ENCODE data around the gene HTR4.
"Not testable (repeated sequence)": the region's sequence is repeated elsewhere in the genome, so short reads cannot be mapped to it uniquely, and the experiment has no call there.

HTR4 gene

GRCh38 chr5:148468746-148469145 lies 185.6 kb downstream of the HTR4 start:
- DNase-seq = not testable (repeated sequence)

GRCh38 chr5:148467958-148468357 lies 186.4 kb downstream of the HTR4 start:
- DNase-seq = no peak

GRCh38 chr5:148466236-148466580 lies 188.1 kb downstream of the HTR4 start:
- no peak for DNase-seq

- DNase-seq = no peak
Measured at GRCh38 chr5:148465381-148466235, 188.7 kb downstream of the HTR4 start.

- DNase-seq = no peak
Measured at GRCh38 chr5:148459669-148460068, 194.7 kb downstream of the HTR4 start.

- DNase-seq = no peak
Measured at GRCh38 chr5:148458036-148458888, 196.1 kb downstream of the HTR4 start.

- no peak for DNase-seq
Measured at GRCh38 chr5:148457183-148457620, 197.1 kb downstream of the HTR4 start.

- DNase-seq = no peak
Measured at GRCh38 chr5:148455185-148455584, 199.1 kb downstream of the HTR4 start.

GRCh38 chr5:148454576-148454975 lies 199.8 kb downstream of the HTR4 start:
- DNase-seq = no peak

GRCh38 chr5:148452499-148453193 lies 201.7 kb downstream of the HTR4 start:
- DNase-seq = no peak

- DNase-seq = no peak
Measured at GRCh38 chr5:148446611-148447010, 207.7 kb downstream of the HTR4 start.

- DNase-seq = no peak
Measured at GRCh38 chr5:148445578-148445977, 208.7 kb downstream of the HTR4 start.

GRCh38 chr5:148443998-148444397 lies 210.3 kb downstream of the HTR4 start:
- no peak for DNase-seq

- no peak for DNase-seq
Measured at GRCh38 chr5:148443241-148443640, 211.1 kb downstream of the HTR4 start.

GRCh38 chr5:148438933-148439332 lies 215.4 kb downstream of the HTR4 start:
- no peak for DNase-seq

- no peak for DNase-seq
Measured at GRCh38 chr5:148437249-148437648, 217.1 kb downstream of the HTR4 start.

- DNase-seq = no peak
Measured at GRCh38 chr5:148436029-148436428, 218.3 kb downstream of the HTR4 start.

GRCh38 chr5:148433826-148434225 lies 220.5 kb downstream of the HTR4 start:
- DNase-seq = no peak
